Measurements from ENCODE around the gene BCAP31. TPM values are rescaled to one million over a fixed set of nuclear protein-coding genes. Genes with fewer than 3 reads are reported as not detected.

Gene BCAP31
- total RNA-seq, 1 experiment from 2014 or later, result 232 TPM

DNA sequence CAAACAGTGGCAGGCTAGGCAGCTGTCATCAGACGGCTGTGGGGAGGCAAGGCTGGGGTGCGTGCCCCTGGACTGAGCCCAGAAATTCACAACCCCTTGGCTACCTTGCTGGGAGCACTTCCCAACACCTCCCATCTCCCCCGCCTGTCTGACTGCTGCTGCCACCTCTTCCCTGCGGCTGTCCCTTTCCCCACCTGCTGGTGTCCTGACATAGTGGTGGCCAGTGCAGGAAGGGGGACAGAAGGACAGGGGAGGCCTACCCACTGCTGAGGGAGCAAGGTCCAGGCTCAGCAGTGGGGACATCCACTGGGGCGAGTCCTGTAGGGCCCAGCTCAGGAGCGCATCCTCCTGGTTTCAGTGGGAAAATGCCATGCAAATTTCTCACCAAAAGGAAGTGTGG, 3.9 kb upstream of the BCAP31 start:
- ChIA-PET POLR2A (no interaction called here), CTCF (no interaction called here)
- Mint-ChIP-seq H3K9me3 (ENCODE audit: unreplicated experiment) (no peaks in the 10 kb centered on the region), H3K27ac (ENCODE audit: unreplicated experiment) (no peak overlapping the region), H3K4me1 (ENCODE audit: low read depth, unreplicated experiment) (no peaks in the 10 kb centered on the region), H3K27me3 (ENCODE audit: insufficient read depth, unreplicated experiment) (no peaks in the 10 kb centered on the region), H3K36me3 (ENCODE audit: insufficient read depth, unreplicated experiment) (peaks cover 11% of the 10 kb centered on the region), H3K4me3 (ENCODE audit: unreplicated experiment) (no peak overlapping the region)
- no peak for DNase-seq
- intact Hi-C loops (cut with micrococcal nuclease; ENCODE audit: unreplicated experiment), result no loop called here
- no TSS peak for BruUV-seq (replicated peaks)
- Histone ChIP-seq H3K4me1 (peaks cover 8% of the 10 kb centered on the region; the same call in 1 of the 2 replicates), H3K27me3 (replicated peaks; ENCODE audit: control insufficient read depth, insufficient read depth, low read length) (no peaks in the 10 kb centered on the region), H3K36me3 (ENCODE audit: control insufficient read depth, insufficient read depth, low read length) (no peaks in the 10 kb centered on the region), H3K4me3 (ENCODE audit: low read depth, low read length) (no peak overlapping the region), H3K9me3 (no peaks in the 10 kb centered on the region)
- TF ChIP-seq, protein P1, sequence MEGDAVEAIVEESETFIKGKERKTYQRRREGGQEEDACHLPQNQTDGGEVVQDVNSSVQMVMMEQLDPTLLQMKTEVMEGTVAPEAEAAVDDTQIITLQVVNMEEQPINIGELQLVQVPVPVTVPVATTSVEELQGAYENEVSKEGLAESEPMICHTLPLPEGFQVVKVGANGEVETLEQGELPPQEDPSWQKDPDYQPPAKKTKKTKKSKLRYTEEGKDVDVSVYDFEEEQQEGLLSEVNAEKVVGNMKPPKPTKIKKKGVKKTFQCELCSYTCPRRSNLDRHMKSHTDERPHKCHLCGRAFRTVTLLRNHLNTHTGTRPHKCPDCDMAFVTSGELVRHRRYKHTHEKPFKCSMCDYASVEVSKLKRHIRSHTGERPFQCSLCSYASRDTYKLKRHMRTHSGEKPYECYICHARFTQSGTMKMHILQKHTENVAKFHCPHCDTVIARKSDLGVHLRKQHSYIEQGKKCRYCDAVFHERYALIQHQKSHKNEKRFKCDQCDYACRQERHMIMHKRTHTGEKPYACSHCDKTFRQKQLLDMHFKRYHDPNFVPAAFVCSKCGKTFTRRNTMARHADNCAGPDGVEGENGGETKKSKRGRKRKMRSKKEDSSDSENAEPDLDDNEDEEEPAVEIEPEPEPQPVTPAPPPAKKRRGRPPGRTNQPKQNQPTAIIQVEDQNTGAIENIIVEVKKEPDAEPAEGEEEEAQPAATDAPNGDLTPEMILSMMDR (IDR thresholded peaks at IDR 0.05; ENCODE audit: insufficient read depth in 1 of 2, low read depth in 1 of 2, low read length in 1 of 2, severe bottlenecking in 1 of 2, unreplicated experiment in 1 of 2), result no peak

DNA sequence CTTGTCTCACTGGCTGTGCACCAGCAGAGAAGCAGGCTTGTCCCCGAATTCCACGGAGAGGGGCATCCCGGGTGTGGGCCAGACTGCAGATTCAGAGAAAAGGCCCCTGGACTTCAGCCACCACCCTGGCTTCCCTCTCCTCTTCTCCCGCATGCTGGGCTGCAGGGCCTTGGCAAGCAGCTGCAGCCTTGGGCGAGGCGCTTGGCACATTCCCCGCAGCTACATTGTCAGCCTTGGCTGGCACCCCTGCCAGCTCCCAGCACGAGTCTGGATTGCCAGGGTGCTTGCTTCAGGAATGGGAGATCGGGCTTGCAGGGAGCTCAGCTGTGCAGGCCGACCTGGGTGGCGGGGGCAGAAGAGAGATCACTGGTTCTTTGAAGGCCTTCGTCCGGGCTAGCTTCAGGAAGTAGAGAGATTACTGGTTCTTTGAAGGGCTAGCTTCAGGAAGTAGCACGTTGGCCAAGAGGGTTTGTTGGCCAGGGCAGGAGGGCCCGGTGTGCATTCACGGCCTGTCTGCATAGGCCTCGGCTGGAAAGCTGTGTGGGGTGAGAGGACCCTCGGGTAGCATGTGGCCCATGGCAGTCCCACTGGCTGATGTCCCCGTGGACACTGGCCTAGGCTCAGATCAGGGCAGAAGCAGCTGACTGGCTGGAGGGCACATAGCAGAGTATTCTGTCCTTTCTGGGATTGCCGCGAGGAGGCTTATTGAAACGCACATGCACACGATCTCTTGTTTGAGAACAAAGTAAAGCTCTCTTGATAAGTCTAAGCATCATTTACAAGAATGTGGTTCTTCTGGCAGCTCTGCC, 3.1 kb upstream of the BCAP31 start:
- no peaks in the 10 kb centered on the region for H3K27me3 Mint-ChIP-seq (ENCODE audit: insufficient read depth, unreplicated experiment)
- CTCF ChIA-PET, result no interaction called here
- no TSS peak for BruUV-seq (replicated peaks)
- Histone ChIP-seq H3K27me3 (replicated peaks; ENCODE audit: control insufficient read depth, insufficient read depth, low read length) (no peaks in the 10 kb centered on the region), H3K9me3 (no peaks in the 10 kb centered on the region), H3K4me1 (peaks cover 13% of the 10 kb centered on the region), H3K36me3 (ENCODE audit: control insufficient read depth, insufficient read depth, low read length) (no peaks in the 10 kb centered on the region), H3K4me3 (ENCODE audit: low read depth, low read length) (no peak overlapping the region)
- TF ChIP-seq, protein P1 (IDR thresholded peaks at IDR 0.05; ENCODE audit: insufficient read depth in 1 of 2, low read depth in 1 of 2, low read length in 1 of 2, severe bottlenecking in 1 of 2, unreplicated experiment in 1 of 2), result no peak
- POLR2A ChIA-PET, result no interaction called here
- peak overlapping the region; percentile 33 for H3K4me3 Mint-ChIP-seq (ENCODE audit: unreplicated experiment)
- DNase-seq, result no peak
- no peaks in the 10 kb centered on the region for H3K9me3 Mint-ChIP-seq (ENCODE audit: unreplicated experiment)
- intact Hi-C loops (cut with micrococcal nuclease; ENCODE audit: unreplicated experiment), result no loop called here
- no peaks in the 10 kb centered on the region for H3K4me1 Mint-ChIP-seq (ENCODE audit: low read depth, unreplicated experiment)
- peaks cover 17% of the 10 kb centered on the region for H3K36me3 Mint-ChIP-seq (ENCODE audit: insufficient read depth, unreplicated experiment)
- H3K27ac Mint-ChIP-seq (ENCODE audit: unreplicated experiment), result no peak overlapping the region

DNA sequence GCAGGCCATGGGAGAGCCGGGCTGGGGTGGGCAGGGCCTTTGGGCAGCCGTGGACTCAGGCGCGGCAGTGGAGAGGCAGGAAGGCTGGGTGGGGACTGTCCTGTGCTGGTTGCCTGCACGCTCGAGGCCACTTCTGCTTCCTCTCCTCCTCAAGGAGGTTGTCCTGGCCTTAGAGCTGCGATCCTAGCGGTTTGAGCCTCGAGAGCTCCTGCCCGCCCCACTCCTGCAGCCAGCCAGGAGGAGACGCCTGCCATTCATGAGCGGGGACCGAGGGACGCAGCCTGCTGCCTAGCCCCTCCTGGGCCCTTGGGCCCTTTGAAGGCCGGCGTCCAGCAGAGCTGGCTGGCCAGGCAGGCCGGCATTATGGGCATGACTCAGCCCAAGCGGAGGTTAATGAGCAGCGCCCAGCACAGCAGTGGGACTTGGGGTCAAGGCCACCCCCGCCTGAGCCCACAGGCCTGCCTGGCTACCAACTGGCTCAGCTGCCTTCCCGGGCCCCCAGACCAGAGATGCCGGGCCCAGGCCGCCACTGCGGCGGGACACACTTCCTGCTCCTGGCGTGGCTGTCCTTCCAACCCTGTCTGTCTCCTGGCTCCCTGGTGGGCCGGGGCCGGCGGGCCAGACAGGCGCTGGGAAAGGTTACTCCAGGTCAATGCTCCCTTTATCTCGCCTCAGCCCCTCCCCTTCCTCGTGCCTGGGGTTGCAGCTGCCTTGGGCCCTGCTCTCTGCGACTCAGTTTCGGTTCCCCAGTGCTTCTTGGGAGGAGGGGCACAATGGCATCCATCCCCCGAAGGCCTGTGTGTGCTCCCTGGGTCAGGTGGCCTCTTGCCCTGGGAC, 2.3 kb upstream of the BCAP31 start:
- ChIA-PET CTCF (no interaction called here), POLR2A (no interaction called here)
- no peaks in the 10 kb centered on the region for H3K36me3 ChIP-seq (ENCODE audit: control insufficient read depth, insufficient read depth, low read length)
- Mint-ChIP-seq H3K4me3 (ENCODE audit: unreplicated experiment) (peak overlapping the region; percentile 33), H3K36me3 (ENCODE audit: insufficient read depth, unreplicated experiment) (peaks cover 22% of the 10 kb centered on the region), H3K4me1 (ENCODE audit: low read depth, unreplicated experiment) (no peaks in the 10 kb centered on the region), H3K9me3 (ENCODE audit: unreplicated experiment) (no peaks in the 10 kb centered on the region), H3K27me3 (ENCODE audit: insufficient read depth, unreplicated experiment) (no peaks in the 10 kb centered on the region), H3K27ac (ENCODE audit: unreplicated experiment) (no peak overlapping the region)
- no peaks in the 10 kb centered on the region for H3K27me3 ChIP-seq (replicated peaks; ENCODE audit: control insufficient read depth, insufficient read depth, low read length)
- DNase-seq, result peak; percentile 17 to 46
- H3K9me3 ChIP-seq, result no peaks in the 10 kb centered on the region
- intact Hi-C loops (cut with micrococcal nuclease; ENCODE audit: unreplicated experiment), result no loop called here
- TF ChIP-seq, protein P1 (IDR thresholded peaks at IDR 0.05; ENCODE audit: insufficient read depth in 1 of 2, low read depth in 1 of 2, low read length in 1 of 2, severe bottlenecking in 1 of 2, unreplicated experiment in 1 of 2), result no peak
- BruUV-seq (replicated peaks), result no TSS peak
- peaks cover 14% of the 10 kb centered on the region for H3K4me1 ChIP-seq
- H3K4me3 ChIP-seq (ENCODE audit: low read depth, low read length), result no peak overlapping the region

Measured in Caco-2 (cell line).